B cell (primary cell): Measurements from ENCODE around the gene SLC45A3. TPM values are rescaled to one million over a fixed set of nuclear protein-coding genes. Genes with fewer than 3 reads are reported as not detected.

Source experiments
- ATAC-seq: fragments of 200-7000 bp; cut with Tn5 transposase; one replicate; pipeline ENCODE4 v1.10.0; 2021; ENCODE audit warnings: low read depth, mild to moderate bottlenecking, moderate number of reproducible peaks, moderate library complexity
- CTCF ChIA-PET: fragments of 350-600 bp; sonication (Branson Sonifier 250); formaldehyde crosslinking; loops from one replicate; lab custom pipeline; 2021; ENCODE audit warnings: antibody characterized with exemption, inconsistent platforms; lab: Charles Lee
- POLR2A ChIA-PET: fragments of 350-600 bp; sonication (Branson Sonifier 250); formaldehyde crosslinking; loops from one replicate; lab custom pipeline; 2021; ENCODE audit warnings: antibody characterized with exemption; lab: Charles Lee
- DNase-seq: peaks from one replicate; pipeline ENCODE4 v3.0.0; 2013
- H2AFZ ChIP-seq: 2 replicates; pipeline ENCODE4 v1.6.1; 2012; ENCODE audit warnings: mild to moderate bottlenecking, low read depth, low read length; ENCODE audit not compliant: insufficient read depth, poor library complexity, severe bottlenecking
- H3K27ac ChIP-seq, 2 donors: 1 replicate in 1 of 2; 2 replicates in 1 of 2; pipeline ENCODE4 v1.5.1; 2012 to 2013; ENCODE audit warnings: low read length in 2 of 2, mild to moderate bottlenecking in 2 of 2, moderate library complexity in 1 of 2
- H3K27me3 ChIP-seq, 4 experiments: fragments of 200-600 bp in 1 of 4; sonication (generic) in 1 of 4; replicated peaks in 1 of 4; 1 replicate in 2 of 4; 2 replicates in 2 of 4; pipeline versions ENCODE4 v1.6.1 to v1.7.0; 2013 to 2016; ENCODE audit warnings: low read length in 3 of 4, mild to moderate bottlenecking in 2 of 4, mixed read lengths in 1 of 4, moderate library complexity in 1 of 4; ENCODE audit not compliant: insufficient read depth in 4 of 4, control insufficient read depth in 3 of 4; ENCODE audit errors: control extremely low read depth in 1 of 4
- H3K36me3 ChIP-seq, 2 experiments: replicated peaks in 1 of 2; 1 replicate in 1 of 2; 2 replicates in 1 of 2; pipeline versions ENCODE4 v1.6.1 to v1.7.1; 2013; ENCODE audit warnings: low read length in 1 of 2; ENCODE audit not compliant: insufficient read depth in 2 of 2, control insufficient read depth in 1 of 2; ENCODE audit errors: control extremely low read depth in 1 of 2, extremely low read depth in 1 of 2
- H3K4me1 ChIP-seq, 2 donors: fragments of 200-600 bp in 1 of 2; sonication (generic) in 1 of 2; 1 replicate in 1 of 2; 2 replicates in 1 of 2; pipeline versions ENCODE4 v1.5.1 to v1.6.1; 2013 to 2017; ENCODE audit warnings: low read length in 2 of 2; ENCODE audit not compliant: control insufficient read depth in 2 of 2, insufficient read depth in 2 of 2
- H3K4me2 ChIP-seq: replicated peaks from 2 replicates; pipeline ENCODE3; 2012; ENCODE audit warnings: mild to moderate bottlenecking, low read depth, low read length; ENCODE audit not compliant: poor library complexity, severe bottlenecking
- H3K4me3 ChIP-seq, 5 experiments: fragments of 200-600 bp in 1 of 5; sonication (generic) in 1 of 5; 1 replicate in 3 of 5; 2 replicates in 2 of 5; pipeline versions ENCODE4 v1.5.1 to v1.7.0; 2011 to 2016; ENCODE audit warnings: low read length in 4 of 5, mild to moderate bottlenecking in 4 of 5, low read depth in 2 of 5, control low read depth in 1 of 5, moderate library complexity in 1 of 5; ENCODE audit not compliant: insufficient read depth in 1 of 5; ENCODE audit errors: control extremely low read depth in 1 of 5, extremely low read depth in 1 of 5
- H3K79me2 ChIP-seq: fragments of 200-600 bp; sonication (generic); one replicate; pipeline ENCODE4 v1.6.0; 2016; ENCODE audit warnings: low read length; ENCODE audit not compliant: control insufficient read depth, insufficient read depth
- H3K9ac ChIP-seq: fragments of 200-600 bp; sonication (generic); 2 replicates; pipeline ENCODE4 v1.6.1; 2017; ENCODE audit warnings: mild to moderate bottlenecking, low read length, moderate library complexity
- H3K9me3 ChIP-seq, 3 donors: one replicate each; pipeline versions ENCODE4 v1.6.1 to v1.7.1; 2013; ENCODE audit warnings: low read length in 2 of 3; ENCODE audit not compliant: control insufficient read depth in 2 of 3, insufficient read depth in 1 of 3; ENCODE audit errors: control extremely low read depth in 1 of 3
- H4K20me1 ChIP-seq: 2 replicates; pipeline ENCODE4 v1.6.0; 2012; ENCODE audit warnings: mild to moderate bottlenecking, low read length; ENCODE audit not compliant: insufficient read depth, control insufficient read depth, poor library complexity, severe bottlenecking
- H3K27ac Mint-ChIP-seq: one replicate; pipeline ENCODE4 v1.8.0; 2021; ENCODE audit warnings: mixed read lengths
- H3K27me3 Mint-ChIP-seq: one replicate; pipeline ENCODE4 v1.8.0; 2021; ENCODE audit warnings: mixed read lengths
- H3K4me1 Mint-ChIP-seq: one replicate; pipeline ENCODE4 v1.8.0; 2021; ENCODE audit warnings: mixed read lengths
- H3K4me3 Mint-ChIP-seq: one replicate; pipeline ENCODE4 v1.8.0; 2021; ENCODE audit warnings: mixed read lengths
- H3K9me3 Mint-ChIP-seq: one replicate; pipeline ENCODE4 v1.8.0; 2022; ENCODE audit warnings: mixed read lengths; ENCODE audit not compliant: insufficient read depth
- CTCF ChIP-seq: fragments of 200-600 bp; IDR thresholded peaks from one replicate; pipeline ENCODE4 v1.8.0; 2022; ENCODE audit warnings: antibody characterized with exemption, mild to moderate bottlenecking
- EZH2 ChIP-seq: IDR thresholded peaks from 2 replicates; pipeline ENCODE4 v1.6.1; 2012; ENCODE audit warnings: borderline replicate concordance, low read depth, mild to moderate bottlenecking, moderate library complexity, low read length; ENCODE audit not compliant: insufficient read depth, poor library complexity, severe bottlenecking
- WGBS: methylation state at CpG from one replicate; pipeline ENCODE4 v1.1.5; 2013; ENCODE audit warnings: missing lambda C conversion rate; ENCODE audit not compliant: insufficient coverage; 5-methylcytosine and 5-hydroxymethylcytosine counted together
- intact Hi-C: fragments of 100-400 bp; cut with micrococcal nuclease; formaldehyde crosslinking; loops from one replicate; pipeline ENCODE4 v1.10.0; 2022
- polyA plus RNA-seq: library from polyadenylated mRNA; depleted of rRNA; stranded (reverse); fragments of >200 nt; gene quantifications from 2 replicates; pipeline ENCODE4 v1.2.3, GENCODE V29; 2012
- total RNA-seq, 2 donors: library from RNA; stranded (reverse); fragments of 120-200 nt in 1 of 2; gene quantifications; 1 replicate in 1 of 2; 2 replicates in 1 of 2; pipeline versions ENCODE4 v1.2.3 to v1.2.4, GENCODE V29; 2013 to 2022

Gene SLC45A3
- total and polyA plus RNA-seq, 2 donors (not counting 1 experiment from before 2014, with no cell fraction given), result 5.0 to 23.9 TPM

- 100% methylated on average over 8 of the region's 8 CpGs for WGBS
- intact Hi-C loops, result no loop called here
Measured at GRCh38 chr1:205645519-205645918, 34.8 kb downstream of the SLC45A3 start.

More at GRCh38 chr1:205645519-205645918, 34.8 kb downstream of the SLC45A3 start:
- Histone ChIP-seq H3K4me2 (no peak overlapping the region), H3K4me3 (no peak overlapping the region), H2AFZ (no peak overlapping the region), H3K36me3 (no peaks in the 10 kb centered on the region), H3K27ac (no peak overlapping the region), H4K20me1 (no peaks in the 10 kb centered on the region), H3K9ac (no peak overlapping the region), H3K9me3 (no peaks in the 10 kb centered on the region), H3K27me3 (no peaks in the 10 kb centered on the region), H3K4me1 (no peaks in the 10 kb centered on the region), H3K79me2 (no peaks in the 10 kb centered on the region)
- DNase-seq (no peak), ATAC-seq (no peak)
- H3K27ac Mint-ChIP-seq, result no peak overlapping the region
- H3K9me3 Mint-ChIP-seq, result no peaks in the 10 kb centered on the region
- no peaks in the 10 kb centered on the region for H3K27me3 Mint-ChIP-seq
- POLR2A ChIA-PET, result interaction anchor here (0.7 kb wide), 2 partner anchors 63 to 85 kb away, joined by 3 to 4 read pairs; no protein-coding TSS in a partner anchor
- no peak overlapping the region for H3K4me3 Mint-ChIP-seq
- H3K4me1 Mint-ChIP-seq, result no peaks in the 10 kb centered on the region
- no peak for TF ChIP-seq CTCF
- TF ChIP-seq EZH2, result no peak
- CTCF ChIA-PET, result interaction anchor here (0.7 to 5.5 kb wide), 4 partner anchors 9 to 161 kb away, joined by 4 to 36 read pairs (median 6); no protein-coding TSS in a partner anchor
